ENCODE data around the gene SNX1. TPM values are rescaled to one million over a fixed set of nuclear protein-coding genes. Genes with fewer than 3 reads are reported as not detected.

SNX1 gene
- total and polyA plus RNA-seq, 2 of the 8 experiments (the other 6 are each of a cell fraction or from before 2014, with no cell fraction given), result 27.9 to 59.8 TPM

GRCh38 chr15:64092864-64093626, 2.7 kb upstream of the SNX1 start (continued):
- TF ChIP-seq, protein P1, sequence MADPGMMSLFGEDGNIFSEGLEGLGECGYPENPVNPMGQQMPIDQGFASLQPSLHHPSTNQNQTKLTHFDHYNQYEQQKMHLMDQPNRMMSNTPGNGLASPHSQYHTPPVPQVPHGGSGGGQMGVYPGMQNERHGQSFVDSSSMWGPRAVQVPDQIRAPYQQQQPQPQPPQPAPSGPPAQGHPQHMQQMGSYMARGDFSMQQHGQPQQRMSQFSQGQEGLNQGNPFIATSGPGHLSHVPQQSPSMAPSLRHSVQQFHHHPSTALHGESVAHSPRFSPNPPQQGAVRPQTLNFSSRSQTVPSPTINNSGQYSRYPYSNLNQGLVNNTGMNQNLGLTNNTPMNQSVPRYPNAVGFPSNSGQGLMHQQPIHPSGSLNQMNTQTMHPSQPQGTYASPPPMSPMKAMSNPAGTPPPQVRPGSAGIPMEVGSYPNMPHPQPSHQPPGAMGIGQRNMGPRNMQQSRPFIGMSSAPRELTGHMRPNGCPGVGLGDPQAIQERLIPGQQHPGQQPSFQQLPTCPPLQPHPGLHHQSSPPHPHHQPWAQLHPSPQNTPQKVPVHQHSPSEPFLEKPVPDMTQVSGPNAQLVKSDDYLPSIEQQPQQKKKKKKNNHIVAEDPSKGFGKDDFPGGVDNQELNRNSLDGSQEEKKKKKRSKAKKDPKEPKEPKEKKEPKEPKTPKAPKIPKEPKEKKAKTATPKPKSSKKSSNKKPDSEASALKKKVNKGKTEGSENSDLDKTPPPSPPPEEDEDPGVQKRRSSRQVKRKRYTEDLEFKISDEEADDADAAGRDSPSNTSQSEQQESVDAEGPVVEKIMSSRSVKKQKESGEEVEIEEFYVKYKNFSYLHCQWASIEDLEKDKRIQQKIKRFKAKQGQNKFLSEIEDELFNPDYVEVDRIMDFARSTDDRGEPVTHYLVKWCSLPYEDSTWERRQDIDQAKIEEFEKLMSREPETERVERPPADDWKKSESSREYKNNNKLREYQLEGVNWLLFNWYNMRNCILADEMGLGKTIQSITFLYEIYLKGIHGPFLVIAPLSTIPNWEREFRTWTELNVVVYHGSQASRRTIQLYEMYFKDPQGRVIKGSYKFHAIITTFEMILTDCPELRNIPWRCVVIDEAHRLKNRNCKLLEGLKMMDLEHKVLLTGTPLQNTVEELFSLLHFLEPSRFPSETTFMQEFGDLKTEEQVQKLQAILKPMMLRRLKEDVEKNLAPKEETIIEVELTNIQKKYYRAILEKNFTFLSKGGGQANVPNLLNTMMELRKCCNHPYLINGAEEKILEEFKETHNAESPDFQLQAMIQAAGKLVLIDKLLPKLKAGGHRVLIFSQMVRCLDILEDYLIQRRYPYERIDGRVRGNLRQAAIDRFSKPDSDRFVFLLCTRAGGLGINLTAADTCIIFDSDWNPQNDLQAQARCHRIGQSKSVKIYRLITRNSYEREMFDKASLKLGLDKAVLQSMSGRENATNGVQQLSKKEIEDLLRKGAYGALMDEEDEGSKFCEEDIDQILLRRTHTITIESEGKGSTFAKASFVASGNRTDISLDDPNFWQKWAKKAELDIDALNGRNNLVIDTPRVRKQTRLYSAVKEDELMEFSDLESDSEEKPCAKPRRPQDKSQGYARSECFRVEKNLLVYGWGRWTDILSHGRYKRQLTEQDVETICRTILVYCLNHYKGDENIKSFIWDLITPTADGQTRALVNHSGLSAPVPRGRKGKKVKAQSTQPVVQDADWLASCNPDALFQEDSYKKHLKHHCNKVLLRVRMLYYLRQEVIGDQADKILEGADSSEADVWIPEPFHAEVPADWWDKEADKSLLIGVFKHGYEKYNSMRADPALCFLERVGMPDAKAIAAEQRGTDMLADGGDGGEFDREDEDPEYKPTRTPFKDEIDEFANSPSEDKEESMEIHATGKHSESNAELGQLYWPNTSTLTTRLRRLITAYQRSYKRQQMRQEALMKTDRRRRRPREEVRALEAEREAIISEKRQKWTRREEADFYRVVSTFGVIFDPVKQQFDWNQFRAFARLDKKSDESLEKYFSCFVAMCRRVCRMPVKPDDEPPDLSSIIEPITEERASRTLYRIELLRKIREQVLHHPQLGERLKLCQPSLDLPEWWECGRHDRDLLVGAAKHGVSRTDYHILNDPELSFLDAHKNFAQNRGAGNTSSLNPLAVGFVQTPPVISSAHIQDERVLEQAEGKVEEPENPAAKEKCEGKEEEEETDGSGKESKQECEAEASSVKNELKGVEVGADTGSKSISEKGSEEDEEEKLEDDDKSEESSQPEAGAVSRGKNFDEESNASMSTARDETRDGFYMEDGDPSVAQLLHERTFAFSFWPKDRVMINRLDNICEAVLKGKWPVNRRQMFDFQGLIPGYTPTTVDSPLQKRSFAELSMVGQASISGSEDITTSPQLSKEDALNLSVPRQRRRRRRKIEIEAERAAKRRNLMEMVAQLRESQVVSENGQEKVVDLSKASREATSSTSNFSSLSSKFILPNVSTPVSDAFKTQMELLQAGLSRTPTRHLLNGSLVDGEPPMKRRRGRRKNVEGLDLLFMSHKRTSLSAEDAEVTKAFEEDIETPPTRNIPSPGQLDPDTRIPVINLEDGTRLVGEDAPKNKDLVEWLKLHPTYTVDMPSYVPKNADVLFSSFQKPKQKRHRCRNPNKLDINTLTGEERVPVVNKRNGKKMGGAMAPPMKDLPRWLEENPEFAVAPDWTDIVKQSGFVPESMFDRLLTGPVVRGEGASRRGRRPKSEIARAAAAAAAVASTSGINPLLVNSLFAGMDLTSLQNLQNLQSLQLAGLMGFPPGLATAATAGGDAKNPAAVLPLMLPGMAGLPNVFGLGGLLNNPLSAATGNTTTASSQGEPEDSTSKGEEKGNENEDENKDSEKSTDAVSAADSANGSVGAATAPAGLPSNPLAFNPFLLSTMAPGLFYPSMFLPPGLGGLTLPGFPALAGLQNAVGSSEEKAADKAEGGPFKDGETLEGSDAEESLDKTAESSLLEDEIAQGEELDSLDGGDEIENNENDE (IDR thresholded peaks at IDR 0.05; ENCODE audit: insufficient replicate concordance, low read length), result no peak
- no peak for TF ChIP-seq CHD1 (IDR thresholded peaks at IDR 0.05; ENCODE audit: low read depth, low read length)
- TF ChIP-seq NANOG (IDR thresholded peaks at IDR 0.05; ENCODE audit: insufficient read depth, low read depth, low read length, poor library complexity, severe bottlenecking), result no peak
- no peak for TF ChIP-seq KDM5A (IDR thresholded peaks at IDR 0.05; ENCODE audit: low read length)
- TF ChIP-seq HDAC2 (IDR thresholded peaks at IDR 0.05; ENCODE audit: borderline replicate concordance in 1 of 2, low read depth in 2 of 2, low read length in 2 of 2), result peak in 1 of 2 experiments; percentile 39; a peak in 1 of 4 replicates
- no peak for TF ChIP-seq POU5F1 (IDR thresholded peaks at IDR 0.05; ENCODE audit: low read depth, low read length)
- TF ChIP-seq SIX5 (IDR thresholded peaks at IDR 0.05; ENCODE audit: low read depth, low read length), result no peak
- TF ChIP-seq BCL11A (IDR thresholded peaks at IDR 0.05; ENCODE audit: low read depth in 2 of 2, low read length in 2 of 2), result no peak
- no peak for TF ChIP-seq PHF8 (conservative IDR thresholded peaks at IDR 0.05; ENCODE audit: low read depth, low read length)
- no peak for TF ChIP-seq SRF (IDR thresholded peaks at IDR 0.05; ENCODE audit: low read depth, low read length)

Measured in H1 (cell line).